ENCODE measurements around the gene GLT1D1.

DNA sequence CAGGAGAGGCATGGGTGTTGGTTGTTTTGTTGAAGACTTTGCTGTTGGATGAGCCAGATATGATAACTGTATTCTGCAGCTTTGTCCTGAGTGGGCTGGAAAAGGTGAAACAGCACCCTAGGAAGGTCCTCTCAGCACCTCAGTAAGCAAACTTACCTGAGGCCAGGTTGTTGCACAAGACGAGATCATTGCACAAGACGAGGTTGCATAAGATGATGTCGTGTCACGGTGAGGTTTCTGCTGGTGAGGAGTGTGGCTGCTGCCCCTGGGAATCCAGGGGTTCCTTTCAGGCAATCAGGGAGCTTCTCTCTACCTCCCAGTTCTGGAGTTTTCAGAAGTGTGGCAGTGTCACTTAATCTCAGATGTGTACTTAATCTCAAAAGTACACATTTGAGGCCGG lies 85.6 kb downstream of the GLT1D1 start:
- TF ChIP-seq POLR2A (IDR thresholded peaks at IDR 0.05): no peak
- TF ChIP-seq, protein P1, sequence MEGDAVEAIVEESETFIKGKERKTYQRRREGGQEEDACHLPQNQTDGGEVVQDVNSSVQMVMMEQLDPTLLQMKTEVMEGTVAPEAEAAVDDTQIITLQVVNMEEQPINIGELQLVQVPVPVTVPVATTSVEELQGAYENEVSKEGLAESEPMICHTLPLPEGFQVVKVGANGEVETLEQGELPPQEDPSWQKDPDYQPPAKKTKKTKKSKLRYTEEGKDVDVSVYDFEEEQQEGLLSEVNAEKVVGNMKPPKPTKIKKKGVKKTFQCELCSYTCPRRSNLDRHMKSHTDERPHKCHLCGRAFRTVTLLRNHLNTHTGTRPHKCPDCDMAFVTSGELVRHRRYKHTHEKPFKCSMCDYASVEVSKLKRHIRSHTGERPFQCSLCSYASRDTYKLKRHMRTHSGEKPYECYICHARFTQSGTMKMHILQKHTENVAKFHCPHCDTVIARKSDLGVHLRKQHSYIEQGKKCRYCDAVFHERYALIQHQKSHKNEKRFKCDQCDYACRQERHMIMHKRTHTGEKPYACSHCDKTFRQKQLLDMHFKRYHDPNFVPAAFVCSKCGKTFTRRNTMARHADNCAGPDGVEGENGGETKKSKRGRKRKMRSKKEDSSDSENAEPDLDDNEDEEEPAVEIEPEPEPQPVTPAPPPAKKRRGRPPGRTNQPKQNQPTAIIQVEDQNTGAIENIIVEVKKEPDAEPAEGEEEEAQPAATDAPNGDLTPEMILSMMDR (IDR thresholded peaks at IDR 0.05): no peak

Measured in Peyer's patch (tissue), 4 donors.